ENCODE data around the gene EXOC6.

The EXOC6 gene

GRCh38 chr10:93076871-93077270 is 228.6 kb downstream of the EXOC6 start:
- no peak for DNase-seq (ENCODE audit: insufficient read length, low spot score)
- no peak for FAIRE-seq
- no peak for TF ChIP-seq CTCF (IDR thresholded peaks at IDR 0.05; ENCODE audit: insufficient read depth, missing control alignments)

GRCh38 chr10:93077860-93078337 is 229.6 kb downstream of the EXOC6 start:
- no peak for DNase-seq (ENCODE audit: insufficient read length, low spot score)
- FAIRE-seq = no peak
- no peak for TF ChIP-seq CTCF (IDR thresholded peaks at IDR 0.05; ENCODE audit: insufficient read depth, missing control alignments)

GRCh38 chr10:93079663-93080349 is 231.5 kb downstream of the EXOC6 start:
- FAIRE-seq (no peak), DNase-seq (ENCODE audit: insufficient read length, low spot score) (no peak)
- no peak for TF ChIP-seq CTCF (IDR thresholded peaks at IDR 0.05; ENCODE audit: insufficient read depth, missing control alignments)

GRCh38 chr10:93080350-93081046 is 232.2 kb downstream of the EXOC6 start:
- TF ChIP-seq CTCF (IDR thresholded peaks at IDR 0.05; ENCODE audit: insufficient read depth, missing control alignments) = peak; percentile 75
- FAIRE-seq (no peak), DNase-seq (ENCODE audit: insufficient read length, low spot score) (peak; percentile 87)

- no peak for TF ChIP-seq CTCF (IDR thresholded peaks at IDR 0.05; ENCODE audit: insufficient read depth, missing control alignments)
- FAIRE-seq = no peak
- no peak for DNase-seq (ENCODE audit: insufficient read length, low spot score)
Measured at GRCh38 chr10:93081318-93081717, 233.0 kb downstream of the EXOC6 start.

GRCh38 chr10:93081834-93082233 is 233.5 kb downstream of the EXOC6 start:
- DNase-seq (ENCODE audit: insufficient read length, low spot score) = no peak

More at GRCh38 chr10:93081834-93082233, 233.5 kb downstream of the EXOC6 start:
- TF ChIP-seq CTCF (IDR thresholded peaks at IDR 0.05; ENCODE audit: insufficient read depth, missing control alignments) = no peak
- FAIRE-seq = no peak
